GM12865 (cell line): Measurements from ENCODE around the gene ELAVL1.

ENCODE experiments used
- DNase-seq: peaks from one replicate; pipeline ENCODE4 v3.0.0; 2010; ENCODE audit warnings: low read depth
- H3K4me3 ChIP-seq: 2 replicates; pipeline ENCODE4 v1.5.1; 2011; ENCODE audit warnings: mild to moderate bottlenecking, low read depth, low read length, control low read depth
- TF ChIP-seq, protein P1 (sequence below): IDR thresholded peaks from 2 replicates; pipeline ENCODE4 v1.5.1; 2011; ENCODE audit warnings: low read length, control low read depth, low read depth, inconsistent platforms; ENCODE audit not compliant: insufficient read depth; ENCODE audit errors: missing control alignments

Gene ELAVL1

DNA sequence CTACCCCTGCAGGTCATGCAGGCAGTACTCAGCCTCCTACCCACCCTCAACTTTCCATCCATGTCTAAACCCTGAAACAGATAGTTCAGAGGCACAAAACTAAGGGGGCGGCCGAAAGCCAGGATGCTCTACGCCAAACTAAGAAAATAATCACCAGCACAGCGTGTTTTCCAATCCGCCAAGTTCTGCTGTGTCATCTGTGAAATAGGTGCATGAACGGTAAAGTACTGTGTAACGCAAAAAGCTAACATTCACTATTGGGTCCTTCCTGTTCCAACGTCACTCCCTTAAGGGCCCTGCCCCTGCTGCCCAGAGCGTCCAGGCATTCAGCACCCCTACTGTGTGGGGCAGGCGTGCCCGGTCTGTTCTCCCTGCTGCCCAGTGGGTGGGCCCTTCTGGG, 49.7 kb downstream of the ELAVL1 start:
- H3K4me3 ChIP-seq = no peak overlapping the region
- TF ChIP-seq, protein P1, sequence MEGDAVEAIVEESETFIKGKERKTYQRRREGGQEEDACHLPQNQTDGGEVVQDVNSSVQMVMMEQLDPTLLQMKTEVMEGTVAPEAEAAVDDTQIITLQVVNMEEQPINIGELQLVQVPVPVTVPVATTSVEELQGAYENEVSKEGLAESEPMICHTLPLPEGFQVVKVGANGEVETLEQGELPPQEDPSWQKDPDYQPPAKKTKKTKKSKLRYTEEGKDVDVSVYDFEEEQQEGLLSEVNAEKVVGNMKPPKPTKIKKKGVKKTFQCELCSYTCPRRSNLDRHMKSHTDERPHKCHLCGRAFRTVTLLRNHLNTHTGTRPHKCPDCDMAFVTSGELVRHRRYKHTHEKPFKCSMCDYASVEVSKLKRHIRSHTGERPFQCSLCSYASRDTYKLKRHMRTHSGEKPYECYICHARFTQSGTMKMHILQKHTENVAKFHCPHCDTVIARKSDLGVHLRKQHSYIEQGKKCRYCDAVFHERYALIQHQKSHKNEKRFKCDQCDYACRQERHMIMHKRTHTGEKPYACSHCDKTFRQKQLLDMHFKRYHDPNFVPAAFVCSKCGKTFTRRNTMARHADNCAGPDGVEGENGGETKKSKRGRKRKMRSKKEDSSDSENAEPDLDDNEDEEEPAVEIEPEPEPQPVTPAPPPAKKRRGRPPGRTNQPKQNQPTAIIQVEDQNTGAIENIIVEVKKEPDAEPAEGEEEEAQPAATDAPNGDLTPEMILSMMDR = no peak
- no peak for DNase-seq

GRCh38 chr19:7953576-7953975, 51.9 kb downstream of the ELAVL1 start:
- H3K4me3 ChIP-seq = no peak overlapping the region
- DNase-seq = no peak
- TF ChIP-seq, protein P1 = no peak

- TF ChIP-seq, protein P1 = no peak
- no peak for DNase-seq
Observed at GRCh38 chr19:7953060-7953459, 52.4 kb downstream of the ELAVL1 start.

GRCh38 chr19:7947939-7948338, 57.5 kb downstream of the ELAVL1 start:
- no peak overlapping the region for H3K4me3 ChIP-seq
- TF ChIP-seq, protein P1 = no peak
- DNase-seq = no peak

More at GRCh38 chr19:7953060-7953459, 52.4 kb downstream of the ELAVL1 start:
- no peak overlapping the region for H3K4me3 ChIP-seq

- TF ChIP-seq, protein P1 = peak; percentile 76
- peak; percentile 94 for DNase-seq
- H3K4me3 ChIP-seq = peak overlapping the region; percentile 63
Observed at GRCh38 chr19:7944177-7944761, 61.2 kb downstream of the ELAVL1 start.

DNA sequence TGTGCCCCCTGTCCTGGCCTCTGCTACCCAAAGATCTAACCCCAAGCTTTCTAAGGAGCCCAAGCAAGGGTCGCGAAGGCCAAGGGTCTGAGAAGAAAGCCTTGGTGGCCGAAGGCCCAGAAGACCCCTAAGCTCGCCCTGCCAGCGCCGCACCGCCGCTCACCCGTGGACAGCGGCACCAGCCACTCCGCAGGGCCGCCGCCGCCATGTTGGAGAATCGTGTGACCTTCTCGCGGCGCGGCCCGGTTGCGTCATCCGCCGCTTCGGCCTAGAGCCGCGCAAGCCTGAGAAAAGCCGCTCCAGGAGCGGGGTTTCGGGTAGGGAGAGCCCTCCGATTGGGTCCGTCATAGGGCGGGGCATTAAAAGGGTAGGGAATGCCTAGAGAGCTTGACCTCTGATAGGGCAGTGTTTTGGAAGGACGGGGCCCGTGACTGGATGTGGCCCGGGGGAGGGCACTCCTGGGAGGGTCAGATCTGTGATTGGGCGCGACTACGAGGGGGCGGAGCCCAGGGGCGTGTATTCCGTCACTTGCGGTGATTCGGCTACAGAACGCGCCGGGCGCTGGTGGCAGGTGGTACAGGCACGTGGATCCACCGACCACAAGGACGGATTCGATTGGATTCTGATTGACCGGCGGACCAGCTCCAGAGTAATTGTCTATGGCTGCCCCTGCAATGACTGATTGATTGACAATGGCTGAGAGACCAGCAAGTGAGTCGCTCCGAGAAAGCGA, 61.8 kb downstream of the ELAVL1 start, which contains the start of gene TIMM44:
Gene TIMM44, minus strand, starts transcription at position 223 of the 733 bp plus-strand sequence. Its CDS starts 15 bp downstream, at position 208.
- peak; percentile 100 for DNase-seq
- TF ChIP-seq, protein P1 = no peak
- H3K4me3 ChIP-seq = peak within 1 kb of the TSS; percentile 96

- peak overlapping the region; percentile 96 for H3K4me3 ChIP-seq
- TF ChIP-seq, protein P1 = no peak
- peak; percentile 34 for DNase-seq
Observed at GRCh38 chr19:7942981-7943443, 62.4 kb downstream of the ELAVL1 start.
